Endothelial cell of umbilical vein (primary cell): ENCODE data around the gene SH3BP2. TPM values are rescaled to one million over a fixed set of nuclear protein-coding genes. Genes with fewer than 3 reads are reported as not detected.

Source experiments
- BruUV-seq: library from RNA; stranded (reverse); fragments of 400-500 nt; replicated peaks from 2 replicates; lab custom pipeline; 2021; lab: Mats Ljungman, UMichigan
- CTCF ChIA-PET: fragments of 300-600, 350-600 bp; sonication (Branson Sonifier 250); formaldehyde crosslinking; loops from one replicate; lab custom pipeline; 2021; ENCODE audit warnings: antibody characterized with exemption, inconsistent platforms; lab: Charles Lee
- POLR2A ChIA-PET: fragments of 300-600, 350-600 bp; sonication (Branson Sonifier 250); formaldehyde crosslinking; loops from one replicate; lab custom pipeline; 2021; ENCODE audit warnings: antibody characterized with exemption, inconsistent platforms; lab: Charles Lee
- DNase-seq: peaks from one replicate; pipeline ENCODE4 v3.0.0-alpha.2; 2011; ENCODE audit warnings: low read depth, low spot score
- FAIRE-seq: peaks from 2 replicates; lab custom pipeline; 2011; peaks lifted over from hg19 to GRCh38; lab: Jason Lieb, UNC
- H2AFZ ChIP-seq: 2 replicates; pipeline ENCODE4 v1.6.0; 2012; ENCODE audit warnings: low read depth, low read length, control low read depth, inconsistent platforms
- H3K27ac ChIP-seq: 2 replicates; pipeline ENCODE4 v1.5.1; 2011; ENCODE audit warnings: low read depth, mild to moderate bottlenecking, control low read depth, low read length, moderate library complexity; ENCODE audit not compliant: insufficient read depth
- H3K27me3 ChIP-seq, 2 experiments: 2 replicates each; pipeline versions ENCODE4 v1.6.0 to v1.6.1; 2011; ENCODE audit warnings: low read length in 2 of 2, mixed read lengths in 1 of 2; ENCODE audit not compliant: control insufficient read depth in 2 of 2, insufficient read depth in 2 of 2
- H3K36me3 ChIP-seq, 2 experiments: 2 replicates in 1 of 2; 3 replicates in 1 of 2; pipeline ENCODE4 v1.5.1; 2011; ENCODE audit warnings: low read length in 2 of 2, mild to moderate bottlenecking in 1 of 2, moderate library complexity in 1 of 2; ENCODE audit not compliant: control insufficient read depth in 2 of 2, insufficient read depth in 2 of 2; ENCODE audit errors: extremely low read depth in 1 of 2
- H3K4me1 ChIP-seq: 3 replicates; pipeline ENCODE4 v1.5.1; 2011; ENCODE audit warnings: mild to moderate bottlenecking, low read length; ENCODE audit not compliant: control insufficient read depth, insufficient read depth; ENCODE audit errors: extremely low read depth
- H3K4me2 ChIP-seq: 2 replicates; pipeline ENCODE4 v1.6.1; 2011; ENCODE audit warnings: low read length, control low read depth, mixed read lengths; ENCODE audit not compliant: insufficient read depth
- H3K4me3 ChIP-seq, 3 experiments: fragments of 200-600 bp in 1 of 3; sonication (generic), shearing (Covaris generic) in 1 of 3; replicated peaks in 1 of 3; 2 replicates each; pipeline ENCODE4 v1.5.1; 2011 to 2016; ENCODE audit warnings: control low read depth in 3 of 3, low read length in 3 of 3, mild to moderate bottlenecking in 2 of 3, inconsistent platforms in 1 of 3, low read depth in 1 of 3, moderate library complexity in 1 of 3; ENCODE audit not compliant: insufficient read depth in 1 of 3
- H3K79me2 ChIP-seq: 2 replicates; pipeline ENCODE4 v1.6.0; 2012; ENCODE audit warnings: low read length, inconsistent platforms; ENCODE audit not compliant: control insufficient read depth, insufficient read depth
- H3K9ac ChIP-seq: replicated peaks from 2 replicates; pipeline ENCODE3; 2011; ENCODE audit warnings: low read length, control low read depth; ENCODE audit not compliant: insufficient read depth; ENCODE audit errors: extremely low read depth
- H3K9me1 ChIP-seq: replicated peaks from 3 replicates; pipeline ENCODE4 v1.6.0; 2011; ENCODE audit warnings: mild to moderate bottlenecking, low read length; ENCODE audit not compliant: control insufficient read depth, insufficient read depth; ENCODE audit errors: extremely low read depth
- H3K9me3 ChIP-seq: replicated peaks from 2 replicates; pipeline ENCODE4 v1.5.1; 2012; ENCODE audit warnings: low read length, inconsistent platforms; ENCODE audit not compliant: control insufficient read depth, insufficient read depth
- H4K20me1 ChIP-seq: replicated peaks from 2 replicates; pipeline ENCODE3; 2011; ENCODE audit warnings: mild to moderate bottlenecking, low read length; ENCODE audit not compliant: control insufficient read depth, insufficient read depth; ENCODE audit errors: extremely low read depth
- EZH2 ChIP-seq: IDR thresholded peaks from 2 replicates; pipeline ENCODE4 v1.6.1; 2012; ENCODE audit warnings: borderline replicate concordance, low read depth, mild to moderate bottlenecking, moderate library complexity, low read length, inconsistent platforms; ENCODE audit not compliant: severe bottlenecking
- FOS ChIP-seq: IDR thresholded peaks from 2 replicates; pipeline ENCODE4 v1.6.1; 2011; ENCODE audit warnings: mild to moderate bottlenecking, low read length, moderate library complexity, borderline replicate concordance; ENCODE audit not compliant: insufficient read depth
- GATA2 ChIP-seq: IDR thresholded peaks from 2 replicates; pipeline ENCODE4 v1.7.0; 2011; ENCODE audit warnings: low read depth, mild to moderate bottlenecking, moderate library complexity, mixed read lengths, low read length; ENCODE audit not compliant: insufficient read length, insufficient read depth
- JUN ChIP-seq: IDR thresholded peaks from 2 replicates; pipeline ENCODE4 v1.6.1; 2011; ENCODE audit warnings: borderline replicate concordance, low read depth; ENCODE audit not compliant: insufficient read length, insufficient read depth
- MYC ChIP-seq: IDR thresholded peaks from one replicate; pipeline ENCODE4 v1.6.1; 2011; ENCODE audit warnings: mild to moderate bottlenecking, low read depth, low read length
- POLR2A ChIP-seq: IDR thresholded peaks from 2 replicates; pipeline ENCODE4 v1.6.1; 2012; ENCODE audit warnings: low read depth, mild to moderate bottlenecking, control low read depth, low read length
- POLR2AphosphoS5 ChIP-seq: IDR thresholded peaks from 2 replicates; pipeline ENCODE4 v1.6.1; 2012; ENCODE audit warnings: low read depth, mild to moderate bottlenecking, control low read depth, low read length, moderate library complexity; ENCODE audit not compliant: insufficient read depth
- dilution Hi-C: fragments of 300-500 bp; cut with MboI; formaldehyde crosslinking; loops from one replicate; pipeline ENCODE4 v1.15.0; 2019; ENCODE audit warnings: low sequenced_read_pairs; ENCODE audit not compliant: extremely low pct_ligation_motif_present
- intact Hi-C: fragments of 100-400 bp; cut with micrococcal nuclease; formaldehyde crosslinking; loops from one replicate; pipeline ENCODE4 v1.10.0; 2022
- polyA plus RNA-seq, 4 experiments: library from polyadenylated mRNA; depleted of rRNA in 3 of 4; stranded (reverse) in 3 of 4; unstranded in 1 of 4; fragments of >200 nt; gene quantifications; 2 replicates each; pipeline versions ENCODE4 v1.2.1 to v1.2.3, GENCODE V29; 2011 to 2012; ENCODE audit warnings: missing spikeins in 1 of 4
- total RNA-seq: library from RNA; stranded (reverse); gene quantifications from 2 replicates; pipeline ENCODE4 v1.2.3, GENCODE V29; 2021
- TF ChIP-seq, protein P1 (sequence below): IDR thresholded peaks from 2 replicates; pipeline ENCODE4 v1.6.1; 2011; ENCODE audit not compliant: insufficient read depth, insufficient read length
- TF ChIP-seq, protein P2 (sequence below), 2 donors: IDR thresholded peaks; 1 replicate in 1 of 2; 2 replicates in 1 of 2; pipeline ENCODE4 v1.5.1; 2011; ENCODE audit warnings: low read length in 2 of 2, mild to moderate bottlenecking in 2 of 2, moderate library complexity in 2 of 2, control low read depth in 1 of 2, inconsistent platforms in 1 of 2, low read depth in 1 of 2; ENCODE audit not compliant: insufficient read depth in 1 of 2; ENCODE audit errors: extremely low read depth in 1 of 2

The SH3BP2 gene
- total and polyA plus RNA-seq, 2 donors (not counting 3 experiments of a cell fraction or from before 2014, with no cell fraction given) = 69.2 to 73.9 TPM

DNA sequence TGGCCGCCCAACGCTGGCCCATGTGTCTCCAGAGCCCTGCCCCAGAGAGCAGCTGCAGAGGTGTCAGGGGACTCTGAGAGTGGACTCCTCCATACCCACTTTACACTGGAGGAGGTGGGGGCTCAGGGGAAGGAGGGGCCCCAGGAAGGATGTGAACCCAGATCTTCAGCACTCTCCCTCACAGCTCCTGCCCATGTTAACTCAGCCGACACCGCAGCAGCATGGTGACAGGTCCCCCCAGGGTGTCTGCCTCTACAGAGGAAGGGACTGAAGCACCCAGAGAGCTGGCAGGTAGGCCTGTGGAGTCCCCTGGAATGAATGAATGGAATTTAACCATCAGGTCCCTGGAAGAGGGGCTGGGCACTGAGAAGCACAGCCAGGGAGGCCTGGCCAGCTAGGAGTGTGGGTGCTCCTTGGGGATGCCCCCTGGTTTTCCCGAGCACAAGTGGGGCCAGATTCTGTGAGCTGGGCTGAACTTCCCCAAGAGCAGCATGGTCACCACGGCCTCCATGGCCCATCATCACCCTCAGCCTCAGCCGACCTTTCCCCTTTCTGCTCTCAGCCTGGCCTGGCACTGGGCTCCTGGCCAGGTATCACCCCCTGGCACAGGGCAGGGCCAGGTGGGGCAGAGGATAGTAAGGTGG, 21.9 kb downstream of the SH3BP2 start:
- FAIRE-seq (no peak), DNase-seq (no peak)
- no TSS peak for BruUV-seq
- TF ChIP-seq, protein P1, sequence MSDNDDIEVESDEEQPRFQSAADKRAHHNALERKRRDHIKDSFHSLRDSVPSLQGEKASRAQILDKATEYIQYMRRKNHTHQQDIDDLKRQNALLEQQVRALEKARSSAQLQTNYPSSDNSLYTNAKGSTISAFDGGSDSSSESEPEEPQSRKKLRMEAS = no peak
- TF ChIP-seq, protein P2, sequence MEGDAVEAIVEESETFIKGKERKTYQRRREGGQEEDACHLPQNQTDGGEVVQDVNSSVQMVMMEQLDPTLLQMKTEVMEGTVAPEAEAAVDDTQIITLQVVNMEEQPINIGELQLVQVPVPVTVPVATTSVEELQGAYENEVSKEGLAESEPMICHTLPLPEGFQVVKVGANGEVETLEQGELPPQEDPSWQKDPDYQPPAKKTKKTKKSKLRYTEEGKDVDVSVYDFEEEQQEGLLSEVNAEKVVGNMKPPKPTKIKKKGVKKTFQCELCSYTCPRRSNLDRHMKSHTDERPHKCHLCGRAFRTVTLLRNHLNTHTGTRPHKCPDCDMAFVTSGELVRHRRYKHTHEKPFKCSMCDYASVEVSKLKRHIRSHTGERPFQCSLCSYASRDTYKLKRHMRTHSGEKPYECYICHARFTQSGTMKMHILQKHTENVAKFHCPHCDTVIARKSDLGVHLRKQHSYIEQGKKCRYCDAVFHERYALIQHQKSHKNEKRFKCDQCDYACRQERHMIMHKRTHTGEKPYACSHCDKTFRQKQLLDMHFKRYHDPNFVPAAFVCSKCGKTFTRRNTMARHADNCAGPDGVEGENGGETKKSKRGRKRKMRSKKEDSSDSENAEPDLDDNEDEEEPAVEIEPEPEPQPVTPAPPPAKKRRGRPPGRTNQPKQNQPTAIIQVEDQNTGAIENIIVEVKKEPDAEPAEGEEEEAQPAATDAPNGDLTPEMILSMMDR (IDR thresholded peaks at IDR 0.05; ENCODE audit: extremely low read depth in 1 of 2, insufficient read depth in 1 of 2, low read depth in 1 of 2, low read length in 2 of 2) = no peak
- Histone ChIP-seq H3K4me3 (no peak overlapping the region), H3K79me2 (peaks cover 73% of the 10 kb centered on the region), H2AFZ (no peak overlapping the region), H3K9me1 (no peaks in the 10 kb centered on the region), H3K36me3 (no peaks in the 10 kb centered on the region), H3K4me2 (no peak overlapping the region), H3K27me3 (no peaks in the 10 kb centered on the region), H3K9me3 (no peaks in the 10 kb centered on the region), H3K9ac (no peak overlapping the region), H3K27ac (no peak overlapping the region), H3K4me1 (peaks cover 24% of the 10 kb centered on the region), H4K20me1 (no peaks in the 10 kb centered on the region)
- intact Hi-C loops (loop anchor here (5.0 kb wide), 2 partner anchors 52 to 277 kb away; partner anchors contain the start of gene FAM193A), dilution Hi-C loops (no loop called here)
- POLR2A ChIA-PET = no interaction called here
- CTCF ChIA-PET = interaction anchor here (1.2 kb wide), 1 partner anchor 51 kb away, joined by 3 read pairs; no protein-coding TSS in a partner anchor

- TF ChIP-seq GATA2 = no peak
- no peak for TF ChIP-seq POLR2AphosphoS5
- TF ChIP-seq, protein P1 = no peak
- TF ChIP-seq JUN = no peak
- TF ChIP-seq FOS = no peak
- no peak for TF ChIP-seq EZH2
- TF ChIP-seq, protein P2 (IDR thresholded peaks at IDR 0.05; ENCODE audit: extremely low read depth in 1 of 2, insufficient read depth in 1 of 2, low read depth in 1 of 2, low read length in 2 of 2) = no peak
- no peak for TF ChIP-seq MYC
- no peak for TF ChIP-seq POLR2A
- CTCF ChIA-PET = no interaction called here
- no peak for FAIRE-seq
- Histone ChIP-seq H2AFZ (no peak overlapping the region), H3K79me2 (peaks cover 84% of the 10 kb centered on the region), H3K4me3 (no peak overlapping the region), H3K9ac (no peak overlapping the region), H3K9me1 (no peaks in the 10 kb centered on the region), H3K4me1 (peaks cover 20% of the 10 kb centered on the region), H3K36me3 (peaks cover 2 to 3% of the 10 kb centered on the region in 2 experiments), H3K9me3 (no peaks in the 10 kb centered on the region), H4K20me1 (no peaks in the 10 kb centered on the region), H3K27ac (no peak overlapping the region), H3K27me3 (no peaks in the 10 kb centered on the region), H3K4me2 (no peak overlapping the region)
- no peak for DNase-seq
- no TSS peak for BruUV-seq
- POLR2A ChIA-PET = no interaction called here
- dilution Hi-C loops = no loop called here
- intact Hi-C loops = no loop called here
Observed at GRCh38 chr4:2816401-2816954, 23.6 kb downstream of the SH3BP2 start.
